ENCODE results near the gene ZNF598. TPM values are rescaled to one million over a fixed set of nuclear protein-coding genes. Genes with fewer than 3 reads are reported as not detected.

The ZNF598 gene
- total RNA-seq, 1 donor from 2014 or later, result 46.1 TPM

DNA sequence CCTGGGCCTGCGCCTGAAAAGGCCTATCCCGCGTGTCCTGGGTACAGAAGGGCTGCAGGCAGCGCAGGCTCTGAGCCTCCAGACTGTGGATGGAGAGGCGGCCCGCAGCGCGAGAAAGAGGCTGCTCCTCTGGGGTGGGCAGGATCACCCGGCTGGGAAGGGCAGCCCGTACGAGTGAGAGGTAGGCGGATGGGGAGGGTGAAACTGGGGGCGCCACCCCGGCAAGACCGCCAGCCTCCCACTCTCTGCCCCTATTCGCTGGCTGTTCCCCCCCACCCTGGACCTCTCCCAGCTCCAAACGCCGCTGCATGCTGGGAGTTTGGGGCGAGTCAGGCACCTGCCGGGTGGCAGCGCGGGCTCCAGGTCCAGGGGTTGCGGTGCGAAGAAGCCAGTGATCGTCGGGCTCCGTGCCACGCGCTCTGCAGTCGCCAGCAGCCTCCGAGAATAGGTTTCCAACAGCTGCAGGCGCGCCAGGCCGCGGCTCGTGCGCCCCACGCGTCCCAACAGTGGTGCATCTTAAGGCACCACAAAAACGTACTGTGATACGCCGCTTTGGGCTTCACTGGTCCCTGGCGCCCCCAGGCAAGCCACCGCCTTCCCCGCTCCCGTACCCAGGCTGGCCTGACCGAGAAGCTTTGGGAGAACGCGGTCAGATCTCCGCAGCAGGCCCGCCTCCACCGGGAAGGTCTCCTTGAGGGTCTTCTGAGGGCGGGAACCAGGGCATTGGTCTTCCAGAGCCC is 29.4 kb downstream of the ZNF598 start:
- TF ChIP-seq, protein P1, sequence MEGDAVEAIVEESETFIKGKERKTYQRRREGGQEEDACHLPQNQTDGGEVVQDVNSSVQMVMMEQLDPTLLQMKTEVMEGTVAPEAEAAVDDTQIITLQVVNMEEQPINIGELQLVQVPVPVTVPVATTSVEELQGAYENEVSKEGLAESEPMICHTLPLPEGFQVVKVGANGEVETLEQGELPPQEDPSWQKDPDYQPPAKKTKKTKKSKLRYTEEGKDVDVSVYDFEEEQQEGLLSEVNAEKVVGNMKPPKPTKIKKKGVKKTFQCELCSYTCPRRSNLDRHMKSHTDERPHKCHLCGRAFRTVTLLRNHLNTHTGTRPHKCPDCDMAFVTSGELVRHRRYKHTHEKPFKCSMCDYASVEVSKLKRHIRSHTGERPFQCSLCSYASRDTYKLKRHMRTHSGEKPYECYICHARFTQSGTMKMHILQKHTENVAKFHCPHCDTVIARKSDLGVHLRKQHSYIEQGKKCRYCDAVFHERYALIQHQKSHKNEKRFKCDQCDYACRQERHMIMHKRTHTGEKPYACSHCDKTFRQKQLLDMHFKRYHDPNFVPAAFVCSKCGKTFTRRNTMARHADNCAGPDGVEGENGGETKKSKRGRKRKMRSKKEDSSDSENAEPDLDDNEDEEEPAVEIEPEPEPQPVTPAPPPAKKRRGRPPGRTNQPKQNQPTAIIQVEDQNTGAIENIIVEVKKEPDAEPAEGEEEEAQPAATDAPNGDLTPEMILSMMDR (conservative IDR thresholded peaks at IDR 0.05), result no peak
- H3K4me1 Mint-ChIP-seq (ENCODE audit: unreplicated experiment), result peaks cover 11% of the 10 kb centered on the region
- no peaks in the 10 kb centered on the region for H3K36me3 Mint-ChIP-seq
- H3K4me3 Mint-ChIP-seq, result no peak overlapping the region
- no peak for DNase-seq (ENCODE audit: extremely low spot score, unreplicated experiment)
- peaks cover 41% of the 10 kb centered on the region for H3K27me3 Mint-ChIP-seq
- no peak overlapping the region for H3K27ac Mint-ChIP-seq
- no peaks in the 10 kb centered on the region for H3K9me3 Mint-ChIP-seq

DNA sequence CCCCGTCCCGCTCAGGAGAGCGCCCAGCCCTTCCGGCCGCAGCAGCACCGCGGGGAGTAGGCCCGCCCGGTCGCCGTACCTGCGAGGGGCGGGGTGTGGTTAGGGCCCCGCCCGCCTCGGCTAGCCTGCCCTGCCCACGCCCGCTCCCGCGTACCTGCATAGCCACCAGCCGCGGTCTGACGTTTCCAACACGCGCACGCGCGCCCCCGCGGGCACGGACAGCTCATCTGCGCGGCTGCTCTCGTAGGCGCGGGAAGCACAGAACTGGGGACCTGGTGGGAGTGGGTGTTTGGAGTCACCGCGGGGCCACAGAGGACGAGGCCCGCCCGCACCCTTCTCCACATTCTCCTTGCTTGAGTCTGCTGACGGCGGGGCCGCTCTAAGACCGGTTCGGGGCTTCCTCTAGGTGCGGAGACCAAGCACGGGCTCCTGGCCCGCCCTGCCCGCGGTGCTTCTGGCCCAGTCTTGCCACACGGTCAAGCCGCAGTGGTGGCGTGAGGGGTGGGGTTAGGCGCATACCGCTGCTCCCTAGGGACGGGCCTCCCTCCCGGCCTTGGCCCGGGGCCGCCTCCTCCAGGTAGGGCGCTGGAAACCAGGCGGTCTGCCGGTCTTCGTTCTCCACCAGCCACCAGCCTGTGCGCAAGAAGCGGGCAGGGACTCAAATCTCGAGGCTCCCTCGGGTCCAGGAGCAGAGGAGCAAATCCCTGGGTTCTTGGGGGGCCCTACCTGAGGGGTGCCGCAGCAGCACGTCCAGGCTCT is 30.2 kb downstream of the ZNF598 start:
- peaks cover 41% of the 10 kb centered on the region for H3K27me3 Mint-ChIP-seq
- no peaks in the 10 kb centered on the region for H3K9me3 Mint-ChIP-seq
- H3K36me3 Mint-ChIP-seq, result no peaks in the 10 kb centered on the region
- TF ChIP-seq, protein P1 (conservative IDR thresholded peaks at IDR 0.05), result no peak
- H3K4me3 Mint-ChIP-seq, result no peak overlapping the region
- no peak overlapping the region for H3K27ac Mint-ChIP-seq
- H3K4me1 Mint-ChIP-seq (ENCODE audit: unreplicated experiment), result peaks cover 5% of the 10 kb centered on the region
- DNase-seq (ENCODE audit: extremely low spot score, unreplicated experiment), result no peak

DNA sequence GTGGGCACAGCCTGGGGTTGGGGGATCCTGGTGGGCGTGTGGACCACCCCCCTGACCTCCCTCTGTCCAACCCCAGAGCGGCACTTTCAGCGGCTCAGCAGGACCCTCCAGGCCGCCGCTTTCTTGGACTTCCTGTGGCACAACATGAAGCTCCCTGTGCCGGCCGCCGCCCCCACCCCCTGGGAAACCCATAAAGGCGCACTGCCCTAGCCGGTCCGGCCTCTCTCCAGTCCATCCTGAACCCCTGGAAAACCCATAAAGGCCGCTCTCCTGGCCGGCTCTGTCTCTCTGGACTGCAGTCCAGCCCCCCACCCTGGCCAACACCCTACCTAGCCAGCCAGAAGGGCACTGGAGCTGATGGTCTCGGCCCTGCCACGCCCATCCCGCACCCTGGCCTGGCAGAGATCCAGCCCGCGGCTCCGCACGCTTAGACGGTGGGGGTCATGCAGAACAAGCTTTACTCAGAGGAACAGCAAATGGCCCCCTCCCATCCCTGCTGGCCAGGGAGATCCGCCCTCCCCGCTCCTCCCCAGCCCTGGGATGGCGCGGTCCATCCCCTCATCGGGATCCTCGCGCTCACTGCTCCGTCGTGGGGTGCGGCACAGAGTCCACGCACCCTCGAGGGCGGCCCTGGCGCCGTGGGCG is 31.0 kb downstream of the ZNF598 start:
- Mint-ChIP-seq H3K27ac (no peak overlapping the region), H3K9me3 (no peaks in the 10 kb centered on the region), H3K36me3 (no peaks in the 10 kb centered on the region), H3K27me3 (peaks cover 41% of the 10 kb centered on the region), H3K4me3 (no peak overlapping the region), H3K4me1 (ENCODE audit: unreplicated experiment) (peaks cover 5% of the 10 kb centered on the region)
- DNase-seq (ENCODE audit: extremely low spot score, unreplicated experiment), result no peak
- TF ChIP-seq, protein P1 (conservative IDR thresholded peaks at IDR 0.05), result no peak

DNA sequence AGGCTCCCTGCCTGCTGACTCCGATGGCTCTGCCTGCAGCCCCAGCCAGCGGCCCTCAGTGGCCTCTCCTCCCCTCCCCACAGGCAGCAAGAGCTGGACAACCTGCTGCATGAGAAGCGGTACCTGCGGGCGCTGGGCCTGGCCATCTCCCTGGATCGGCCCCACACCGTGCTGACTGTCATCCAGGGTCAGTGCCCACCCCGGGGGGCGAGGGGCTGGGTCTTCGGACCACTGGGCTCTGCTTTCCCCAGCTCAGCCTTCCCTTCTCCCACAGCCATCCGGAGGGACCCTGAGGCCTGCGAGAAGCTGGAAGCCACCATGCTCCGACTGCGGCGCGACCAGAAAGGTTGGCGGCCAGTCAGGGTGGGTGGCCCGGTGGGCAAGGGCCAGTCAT is 31.7 kb downstream of the ZNF598 start:
- TF ChIP-seq, protein P1 (conservative IDR thresholded peaks at IDR 0.05), result no peak
- DNase-seq (ENCODE audit: extremely low spot score, unreplicated experiment), result no peak
- H3K36me3 Mint-ChIP-seq, result no peaks in the 10 kb centered on the region
- H3K4me3 Mint-ChIP-seq, result no peak overlapping the region
- H3K9me3 Mint-ChIP-seq, result no peaks in the 10 kb centered on the region
- peaks cover 2% of the 10 kb centered on the region for H3K4me1 Mint-ChIP-seq (ENCODE audit: unreplicated experiment)
- no peak overlapping the region for H3K27ac Mint-ChIP-seq
- peaks cover 36% of the 10 kb centered on the region for H3K27me3 Mint-ChIP-seq

DNA sequence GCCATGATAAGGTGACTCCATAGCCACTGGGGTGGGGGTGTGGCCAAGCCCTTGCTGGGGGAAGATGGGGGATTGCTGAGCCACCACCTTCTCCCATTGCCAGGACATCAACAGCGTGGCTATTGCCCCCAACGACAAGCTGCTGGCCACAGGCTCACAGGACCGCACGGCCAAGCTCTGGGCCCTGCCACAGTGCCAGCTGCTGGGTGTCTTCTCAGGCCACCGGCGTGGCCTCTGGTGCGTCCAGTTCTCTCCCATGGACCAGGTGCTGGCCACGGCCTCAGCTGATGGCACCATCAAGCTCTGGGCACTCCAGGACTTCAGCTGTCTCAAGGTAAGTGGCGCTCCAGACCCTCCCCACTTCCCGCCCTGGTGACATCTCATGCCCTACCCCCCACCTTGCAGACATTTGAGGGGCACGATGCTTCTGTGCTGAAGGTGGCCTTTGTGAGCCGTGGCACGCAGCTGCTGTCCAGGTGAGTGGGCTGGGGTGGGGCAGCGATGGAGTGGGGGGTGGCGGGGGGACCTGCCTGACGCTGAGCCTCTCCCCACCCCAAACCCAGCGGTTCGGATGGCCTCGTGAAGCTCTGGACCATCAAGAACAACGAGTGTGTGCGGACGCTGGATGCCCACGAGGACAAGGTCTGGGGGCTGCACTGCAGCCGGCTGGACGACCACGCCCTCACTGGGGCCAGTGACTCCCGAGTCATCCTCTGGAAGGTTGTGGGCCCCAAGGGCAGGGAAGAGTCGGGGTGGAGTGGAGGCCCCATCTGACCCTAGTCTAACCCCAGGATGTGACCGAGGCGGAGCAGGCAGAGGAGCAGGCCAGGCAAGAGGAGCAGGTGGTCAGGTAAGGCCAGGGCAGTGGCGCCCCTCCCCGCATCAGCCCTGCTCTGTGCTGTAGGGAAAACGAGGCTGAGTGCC is 32.4 kb downstream of the ZNF598 start:
- TF ChIP-seq, protein P1 (conservative IDR thresholded peaks at IDR 0.05), result no peak
- peaks cover 30% of the 10 kb centered on the region for H3K27me3 Mint-ChIP-seq
- H3K27ac Mint-ChIP-seq, result no peak overlapping the region
- H3K36me3 Mint-ChIP-seq, result no peaks in the 10 kb centered on the region
- H3K4me3 Mint-ChIP-seq, result no peak overlapping the region
- no peaks in the 10 kb centered on the region for H3K9me3 Mint-ChIP-seq
- H3K4me1 Mint-ChIP-seq (ENCODE audit: unreplicated experiment), result peaks cover 5% of the 10 kb centered on the region
- DNase-seq (ENCODE audit: extremely low spot score, unreplicated experiment), result no peak
